ENCODE results near the gene ZNF608.

ZNF608 gene

DNA sequence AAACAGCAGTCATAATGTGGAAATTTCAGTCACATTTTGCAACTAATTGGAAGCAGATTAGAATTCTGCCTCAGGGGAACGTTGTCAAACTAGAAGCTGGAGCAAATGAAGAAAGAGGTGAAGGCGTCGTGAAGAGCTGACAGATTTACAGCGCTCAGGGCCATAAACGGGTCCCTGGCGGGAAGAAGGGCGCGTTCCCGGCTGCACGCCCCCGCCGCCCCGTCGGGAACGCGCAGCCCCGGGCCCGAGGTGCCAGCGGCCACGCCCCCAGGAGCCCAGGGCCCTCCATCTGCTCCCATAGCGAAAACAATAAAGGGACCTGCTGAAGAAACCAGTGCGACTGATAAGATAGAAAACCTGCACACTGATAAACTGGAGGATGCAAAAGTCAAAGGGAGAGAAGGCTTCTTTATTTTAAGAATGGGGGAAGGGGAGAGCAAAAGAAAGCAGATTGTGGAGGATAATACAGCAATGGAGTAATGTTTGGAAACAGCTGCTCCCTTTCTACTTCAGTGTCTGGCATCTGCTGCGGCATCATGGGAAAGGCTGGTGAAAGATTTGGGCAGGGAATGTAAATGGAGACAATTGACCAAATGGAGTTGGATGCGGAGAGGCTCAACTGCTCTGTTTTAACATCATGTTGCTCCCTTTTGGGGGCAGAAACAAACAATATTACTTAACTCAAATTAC is 11.1 kb downstream of the ZNF608 start:
- H4K91ac ChIP-seq (ENCODE audit: low read depth, low read length, poor library complexity), result no peak overlapping the region
- H3K4me3 ChIP-seq (ENCODE audit: low read length in 2 of 2), result no peak overlapping the region
- no peaks in the 10 kb centered on the region for H3K9me3 ChIP-seq (replicated peaks in 1 of 2; ENCODE audit: control insufficient read depth in 2 of 2, insufficient read depth in 1 of 2, low read depth in 1 of 2, low read length in 2 of 2)
- no peak overlapping the region for H4K8ac ChIP-seq (ENCODE audit: low read depth, low read length)
- H3K27me3 ChIP-seq (ENCODE audit: control insufficient read depth in 3 of 3, insufficient read depth in 3 of 3, low read depth in 1 of 3, low read length in 3 of 3), result no peaks in the 10 kb centered on the region
- no peak overlapping the region for H3K9ac ChIP-seq (ENCODE audit: low read depth, low read length, poor library complexity)
- no peak overlapping the region for H2BK15ac ChIP-seq (ENCODE audit: low read length)
- H3K23ac ChIP-seq (ENCODE audit: low read depth, low read length, poor library complexity), result no peak overlapping the region
- no peak overlapping the region for H3K4ac ChIP-seq (ENCODE audit: low read length)
- WGBS, 2 donors (ENCODE audit: extremely low coverage in 2 of 2, insufficient read length in 2 of 2, insufficient replicate concordance in 1 of 2), result no CpG with 5 or more reads among the region's 24 CpGs
- H2AFZ ChIP-seq (ENCODE audit: low read length), result no peak overlapping the region
- H3K4me1 ChIP-seq (ENCODE audit: control insufficient read depth in 2 of 2, insufficient read depth in 1 of 2, low read depth in 1 of 2, low read length in 2 of 2), result peaks cover 21 to 68% of the 10 kb centered on the region in 2 donors
- no peak overlapping the region for H2AK5ac ChIP-seq (ENCODE audit: low read depth, low read length)
- no peak overlapping the region for H2BK120ac ChIP-seq (ENCODE audit: low read depth, low read length)
- H3K27ac ChIP-seq (replicated peaks; ENCODE audit: low read length), result peak overlapping the region; percentile 12
- no peak overlapping the region for H2BK12ac ChIP-seq (ENCODE audit: low read length)
- no peak overlapping the region for H2BK5ac ChIP-seq (ENCODE audit: low read length)
- no peak overlapping the region for H3K18ac ChIP-seq (ENCODE audit: low read length)
- no peak overlapping the region for H3K4me2 ChIP-seq (ENCODE audit: insufficient read depth, low read length, poor library complexity, severe bottlenecking)
- H3K79me1 ChIP-seq (ENCODE audit: low read depth, low read length), result no peaks in the 10 kb centered on the region
- no peak for DNase-seq (ENCODE audit: low spot score)
- no peak overlapping the region for H3K14ac ChIP-seq (ENCODE audit: low read length)
- peaks cover 0 to 6% of the 10 kb centered on the region in 2 donors for H3K36me3 ChIP-seq (replicated peaks in 1 of 2; ENCODE audit: control insufficient read depth in 2 of 2, insufficient read depth in 2 of 2, low read length in 2 of 2)

DNA sequence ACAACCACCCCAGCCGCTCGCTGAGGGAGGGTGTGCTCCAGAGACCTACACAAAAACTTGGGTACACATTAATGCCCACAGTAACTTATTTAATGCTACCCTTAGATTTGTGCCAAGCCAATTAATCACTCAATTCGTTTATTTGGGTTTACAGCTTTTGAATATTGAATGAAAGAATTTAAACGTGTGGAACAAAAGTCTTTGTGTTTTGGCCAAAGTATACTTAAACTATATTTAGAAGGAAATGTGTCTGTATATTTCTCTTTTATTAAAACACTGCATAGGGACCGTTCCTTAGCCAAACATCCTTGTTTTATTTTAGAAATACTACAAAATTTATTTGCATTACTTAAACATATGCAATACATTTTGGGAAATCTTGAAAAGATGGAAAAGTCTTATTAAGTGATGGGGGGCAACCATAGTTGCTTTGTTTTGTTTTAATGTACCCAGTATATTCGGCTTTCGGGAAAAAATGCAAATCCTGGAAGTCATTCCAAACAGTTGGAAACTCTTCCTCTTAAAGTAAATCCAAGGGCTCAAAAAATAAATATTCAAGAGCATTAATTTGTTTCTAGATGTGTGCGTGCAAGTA is 11.8 kb downstream of the ZNF608 start:
- DNase-seq (ENCODE audit: low spot score), result no peak
- no peak overlapping the region for H2BK5ac ChIP-seq (ENCODE audit: low read length)
- no peak overlapping the region for H2AK5ac ChIP-seq (ENCODE audit: low read depth, low read length)
- peaks cover 0 to 8% of the 10 kb centered on the region in 2 donors for H3K36me3 ChIP-seq (replicated peaks in 1 of 2; ENCODE audit: control insufficient read depth in 2 of 2, insufficient read depth in 2 of 2, low read length in 2 of 2)
- H3K14ac ChIP-seq (ENCODE audit: low read length), result no peak overlapping the region
- no peak overlapping the region for H3K9ac ChIP-seq (ENCODE audit: low read depth, low read length, poor library complexity)
- H3K23ac ChIP-seq (ENCODE audit: low read depth, low read length, poor library complexity), result no peak overlapping the region
- H3K27ac ChIP-seq (replicated peaks; ENCODE audit: low read length), result no peak overlapping the region
- H3K9me3 ChIP-seq (replicated peaks in 1 of 2; ENCODE audit: control insufficient read depth in 2 of 2, insufficient read depth in 1 of 2, low read depth in 1 of 2, low read length in 2 of 2), result no peaks in the 10 kb centered on the region
- no peak overlapping the region for H2BK15ac ChIP-seq (ENCODE audit: low read length)
- no CpG with 5 or more reads among the region's 8 CpGs for WGBS, 2 donors (ENCODE audit: extremely low coverage in 2 of 2, insufficient read length in 2 of 2, insufficient replicate concordance in 1 of 2)
- no peak overlapping the region for H2BK12ac ChIP-seq (ENCODE audit: low read length)
- H3K27me3 ChIP-seq (ENCODE audit: control insufficient read depth in 3 of 3, insufficient read depth in 3 of 3, low read depth in 1 of 3, low read length in 3 of 3), result no peaks in the 10 kb centered on the region
- H2BK120ac ChIP-seq (ENCODE audit: low read depth, low read length), result no peak overlapping the region
- no peak overlapping the region for H3K4me2 ChIP-seq (ENCODE audit: insufficient read depth, low read length, poor library complexity, severe bottlenecking)
- H3K4me1 ChIP-seq (ENCODE audit: control insufficient read depth in 2 of 2, insufficient read depth in 1 of 2, low read depth in 1 of 2, low read length in 2 of 2), result peaks cover 23 to 64% of the 10 kb centered on the region in 2 donors
- H3K4ac ChIP-seq (ENCODE audit: low read length), result no peak overlapping the region
- no peak overlapping the region for H3K18ac ChIP-seq (ENCODE audit: low read length)
- no peak overlapping the region for H2AFZ ChIP-seq (ENCODE audit: low read length)
- no peaks in the 10 kb centered on the region for H3K79me1 ChIP-seq (ENCODE audit: low read depth, low read length)
- no peak overlapping the region for H4K91ac ChIP-seq (ENCODE audit: low read depth, low read length, poor library complexity)
- no peak overlapping the region for H4K8ac ChIP-seq (ENCODE audit: low read depth, low read length)
- H3K4me3 ChIP-seq (ENCODE audit: low read length in 2 of 2), result no peak overlapping the region

DNA sequence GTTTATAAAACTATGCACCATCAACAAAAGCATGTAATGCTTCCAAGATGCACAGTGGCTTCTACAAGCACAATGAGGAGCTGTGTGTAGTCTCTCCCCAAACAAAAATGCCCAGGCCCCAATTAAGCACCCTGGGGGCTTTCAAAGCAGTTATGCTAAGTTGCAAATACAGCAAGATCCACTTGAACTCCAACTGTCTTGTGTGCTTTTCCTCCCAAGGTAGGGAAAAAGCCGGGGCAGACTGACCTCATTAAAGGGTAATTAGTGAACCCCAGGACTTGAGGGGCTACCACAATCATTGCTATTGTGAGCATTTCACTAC is 13.1 kb downstream of the ZNF608 start:
- H3K27me3 ChIP-seq (ENCODE audit: control insufficient read depth in 3 of 3, insufficient read depth in 3 of 3, low read depth in 1 of 3, low read length in 3 of 3), result no peaks in the 10 kb centered on the region
- peaks cover 3 to 10% of the 10 kb centered on the region in 2 donors for H3K36me3 ChIP-seq (replicated peaks in 1 of 2; ENCODE audit: control insufficient read depth in 2 of 2, insufficient read depth in 2 of 2, low read length in 2 of 2)
- H3K27ac ChIP-seq (replicated peaks; ENCODE audit: low read length), result peak overlapping the region; percentile 45
- peaks cover 27 to 55% of the 10 kb centered on the region in 2 donors for H3K4me1 ChIP-seq (ENCODE audit: control insufficient read depth in 2 of 2, insufficient read depth in 1 of 2, low read depth in 1 of 2, low read length in 2 of 2)
- H2BK5ac ChIP-seq (ENCODE audit: low read length), result no peak overlapping the region
- H3K18ac ChIP-seq (ENCODE audit: low read length), result no peak overlapping the region
- no peak overlapping the region for H2BK15ac ChIP-seq (ENCODE audit: low read length)
- no peaks in the 10 kb centered on the region for H3K79me1 ChIP-seq (ENCODE audit: low read depth, low read length)
- H2AFZ ChIP-seq (ENCODE audit: low read length), result no peak overlapping the region
- H2AK5ac ChIP-seq (ENCODE audit: low read depth, low read length), result no peak overlapping the region
- H3K9ac ChIP-seq (ENCODE audit: low read depth, low read length, poor library complexity), result no peak overlapping the region
- H3K4me3 ChIP-seq (ENCODE audit: low read length in 2 of 2), result no peak overlapping the region
- no peak overlapping the region for H3K4me2 ChIP-seq (ENCODE audit: insufficient read depth, low read length, poor library complexity, severe bottlenecking)
- WGBS, 2 donors (ENCODE audit: extremely low coverage in 2 of 2, insufficient read length in 2 of 2, insufficient replicate concordance in 1 of 2), result no CpG with 5 or more reads among the region's 1 CpG
- DNase-seq (ENCODE audit: low spot score), result no peak
- no peak overlapping the region for H3K23ac ChIP-seq (ENCODE audit: low read depth, low read length, poor library complexity)
- no peak overlapping the region for H4K91ac ChIP-seq (ENCODE audit: low read depth, low read length, poor library complexity)
- peaks cover 0 to 7% of the 10 kb centered on the region in 2 donors for H3K9me3 ChIP-seq (replicated peaks in 1 of 2; ENCODE audit: control insufficient read depth in 2 of 2, insufficient read depth in 1 of 2, low read depth in 1 of 2, low read length in 2 of 2)
- no peak overlapping the region for H2BK12ac ChIP-seq (ENCODE audit: low read length)
- no peak overlapping the region for H3K14ac ChIP-seq (ENCODE audit: low read length)
- no peak overlapping the region for H2BK120ac ChIP-seq (ENCODE audit: low read depth, low read length)
- no peak overlapping the region for H3K4ac ChIP-seq (ENCODE audit: low read length)
- H4K8ac ChIP-seq (ENCODE audit: low read depth, low read length), result no peak overlapping the region

DNA sequence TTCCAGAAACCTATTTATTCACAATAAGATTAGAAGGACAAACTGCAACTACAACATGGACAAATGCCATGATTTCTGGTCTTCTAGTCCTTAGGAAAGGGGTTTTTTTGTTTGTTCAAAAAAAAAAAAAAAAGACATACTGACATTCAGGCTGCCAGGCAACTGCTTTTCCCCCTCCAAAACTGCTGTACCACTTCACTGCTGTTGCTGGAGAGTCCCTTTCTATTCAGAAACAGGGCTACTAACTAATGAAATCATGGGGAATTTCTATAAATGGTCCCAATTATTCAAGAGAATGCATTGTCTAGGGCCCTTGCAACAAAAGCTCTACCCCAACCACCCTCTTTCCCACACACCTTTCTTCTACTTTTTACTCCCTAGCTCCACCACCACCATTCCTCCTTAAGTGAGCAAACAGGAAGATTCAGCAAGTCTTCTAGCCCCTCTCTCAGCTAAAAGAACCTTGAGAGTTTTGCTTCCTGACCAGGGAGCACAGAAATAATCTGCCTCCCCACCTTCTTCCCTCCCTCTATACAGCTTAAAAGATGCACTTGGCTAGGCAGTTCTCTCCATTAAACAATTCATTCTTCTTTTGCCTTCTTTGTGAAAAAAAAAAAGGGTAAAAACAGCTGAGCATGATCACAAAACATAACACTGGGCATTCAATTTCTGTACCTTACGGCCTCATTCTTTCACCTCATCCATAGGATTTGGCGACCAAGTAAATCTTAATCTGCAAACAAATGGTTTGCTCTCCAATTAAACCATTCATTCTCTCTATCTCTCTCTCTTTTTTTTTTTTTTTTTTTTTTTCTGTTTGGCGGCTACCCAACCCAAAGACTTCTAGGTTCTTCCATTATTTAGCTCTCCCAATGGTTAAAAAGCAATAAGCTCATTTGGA is 13.8 kb downstream of the ZNF608 start:
- H3K4me2 ChIP-seq (ENCODE audit: insufficient read depth, low read length, poor library complexity, severe bottlenecking), result no peak overlapping the region
- H3K4me3 ChIP-seq (ENCODE audit: low read length in 2 of 2), result no peak overlapping the region
- no CpG with 5 or more reads among the region's 3 CpGs for WGBS, 2 donors (ENCODE audit: extremely low coverage in 2 of 2, insufficient read length in 2 of 2, insufficient replicate concordance in 1 of 2)
- peaks cover 25 to 49% of the 10 kb centered on the region in 2 donors for H3K4me1 ChIP-seq (ENCODE audit: control insufficient read depth in 2 of 2, insufficient read depth in 1 of 2, low read depth in 1 of 2, low read length in 2 of 2)
- H3K14ac ChIP-seq (ENCODE audit: low read length), result no peak overlapping the region
- H3K18ac ChIP-seq (ENCODE audit: low read length), result no peak overlapping the region
- no peak overlapping the region for H3K4ac ChIP-seq (ENCODE audit: low read length)
- H2BK15ac ChIP-seq (ENCODE audit: low read length), result no peak overlapping the region
- no peak for DNase-seq (ENCODE audit: low spot score)
- no peak overlapping the region for H2BK5ac ChIP-seq (ENCODE audit: low read length)
- H2BK120ac ChIP-seq (ENCODE audit: low read depth, low read length), result no peak overlapping the region
- peaks cover 0 to 9% of the 10 kb centered on the region in 2 donors for H3K9me3 ChIP-seq (replicated peaks in 1 of 2; ENCODE audit: control insufficient read depth in 2 of 2, insufficient read depth in 1 of 2, low read depth in 1 of 2, low read length in 2 of 2)
- H3K27ac ChIP-seq (replicated peaks; ENCODE audit: low read length), result peak overlapping the region; percentile 54
- no peak overlapping the region for H2BK12ac ChIP-seq (ENCODE audit: low read length)
- no peak overlapping the region for H2AFZ ChIP-seq (ENCODE audit: low read length)
- no peak overlapping the region for H4K8ac ChIP-seq (ENCODE audit: low read depth, low read length)
- H3K36me3 ChIP-seq (replicated peaks in 1 of 2; ENCODE audit: control insufficient read depth in 2 of 2, insufficient read depth in 2 of 2, low read length in 2 of 2), result peaks cover 4 to 16% of the 10 kb centered on the region in 2 donors
- H3K9ac ChIP-seq (ENCODE audit: low read depth, low read length, poor library complexity), result no peak overlapping the region
- no peak overlapping the region for H2AK5ac ChIP-seq (ENCODE audit: low read depth, low read length)
- no peaks in the 10 kb centered on the region for H3K79me1 ChIP-seq (ENCODE audit: low read depth, low read length)
- H4K91ac ChIP-seq (ENCODE audit: low read depth, low read length, poor library complexity), result no peak overlapping the region
- no peak overlapping the region for H3K23ac ChIP-seq (ENCODE audit: low read depth, low read length, poor library complexity)
- no peaks in the 10 kb centered on the region for H3K27me3 ChIP-seq (ENCODE audit: control insufficient read depth in 3 of 3, insufficient read depth in 3 of 3, low read depth in 1 of 3, low read length in 3 of 3)
